Cardiac fibroblast (primary cell): ENCODE results near the gene NLGN1.

Experiments
- DNase-seq, 2 donors: peaks; one replicate each; pipeline versions ENCODE4 v3.0.0 to v3.0.0-alpha.2; 2010; ENCODE audit warnings: low read depth in 2 of 2
- H3K4me3 ChIP-seq, 2 donors: replicated peaks in 1 of 2; 1 replicate in 1 of 2; 2 replicates in 1 of 2; pipeline ENCODE4 v1.5.1; 2011; ENCODE audit warnings: low read depth in 2 of 2, low read length in 2 of 2, mild to moderate bottlenecking in 2 of 2, moderate library complexity in 1 of 2
- CTCF ChIP-seq: IDR thresholded peaks from one replicate; pipeline ENCODE4 v1.5.1; 2011; ENCODE audit warnings: low read depth, mild to moderate bottlenecking, low read length, inconsistent platforms

The NLGN1 gene

GRCh38 chr3:174016186-174016585 lies 618.6 kb downstream of the NLGN1 start:
- no peak overlapping the region for H3K4me3 ChIP-seq
- no peak for TF ChIP-seq CTCF
- DNase-seq = peak; percentile 37 to 93

GRCh38 chr3:174020156-174020555 lies 622.6 kb downstream of the NLGN1 start:
- no peak for DNase-seq
- no peak for TF ChIP-seq CTCF
- H3K4me3 ChIP-seq = no peak overlapping the region

GRCh38 chr3:174023421-174023820 lies 625.9 kb downstream of the NLGN1 start:
- no peak for TF ChIP-seq CTCF
- no peak for DNase-seq

GRCh38 chr3:174028673-174029072 lies 631.1 kb downstream of the NLGN1 start:
- no peak for TF ChIP-seq CTCF
- H3K4me3 ChIP-seq = no peak overlapping the region
- no peak for DNase-seq

More at GRCh38 chr3:174023421-174023820, 625.9 kb downstream of the NLGN1 start:
- H3K4me3 ChIP-seq = no peak overlapping the region

GRCh38 chr3:174035328-174035886 lies 637.9 kb downstream of the NLGN1 start:
- TF ChIP-seq CTCF = no peak
- H3K4me3 ChIP-seq = no peak overlapping the region
- peak; percentile 3 to 17 for DNase-seq

- no peak for TF ChIP-seq CTCF
- H3K4me3 ChIP-seq = no peak overlapping the region
- no peak for DNase-seq
These were observed 648.8 kb downstream of the NLGN1 start for GRCh38 chr3:174046311-174046710.

- TF ChIP-seq CTCF = no peak
- no peak overlapping the region for H3K4me3 ChIP-seq
- DNase-seq = no peak
These were observed 651.9 kb downstream of the NLGN1 start for GRCh38 chr3:174049472-174049871.
